ENCODE data around the gene SORD.
A peak's percentile ranks its signal among the peaks of the same experiment; 100 is the strongest.
"Not testable (repeated sequence)": the region's sequence is repeated elsewhere in the genome, so short reads cannot be mapped to it uniquely, and the experiment has no call there.

SORD gene

DNA sequence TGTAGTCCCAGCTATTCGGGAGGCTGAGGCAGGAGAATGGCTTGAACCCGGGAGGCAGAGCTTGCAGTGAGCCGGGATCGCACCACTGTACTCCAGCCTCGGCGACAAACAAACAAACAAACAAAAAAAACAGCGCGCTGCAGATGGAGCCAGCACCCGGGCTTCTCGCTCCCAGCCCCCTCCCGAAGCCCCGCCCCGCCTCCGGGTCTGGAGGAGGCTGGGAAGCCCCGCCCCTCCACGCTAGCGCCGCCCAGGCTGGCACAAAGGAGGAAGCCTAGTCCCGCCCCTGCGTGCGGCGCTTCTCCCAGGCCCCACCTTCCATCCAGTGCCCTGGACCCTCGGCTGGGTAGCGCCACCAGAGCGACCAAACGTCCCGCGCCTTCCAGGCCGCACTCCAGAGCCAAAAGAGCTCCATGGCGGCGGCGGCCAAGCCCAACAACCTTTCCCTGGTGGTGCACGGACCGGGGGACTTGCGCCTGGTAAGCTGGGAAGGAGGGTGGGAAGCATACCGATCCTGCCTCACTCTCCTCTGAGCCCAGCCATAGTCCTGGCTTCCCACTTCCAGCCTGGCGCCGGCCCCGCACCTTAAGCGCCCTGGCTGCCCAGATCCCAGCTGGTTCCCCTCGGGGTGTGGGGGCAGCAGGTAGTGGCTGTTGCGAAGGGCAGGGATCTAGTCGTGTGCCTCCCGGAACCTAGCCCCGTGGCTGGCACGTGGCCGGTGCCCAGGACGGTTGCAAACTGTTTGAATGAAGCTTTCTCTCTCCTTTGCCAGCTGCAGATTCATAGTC, at the start of gene SORD:
Gene SORD (plus strand): TSS at position 325 of the 788 bp plus-strand sequence. CDS start 89 bp downstream, at position 414.
- peak; percentile 97 for DNase-seq

DNA sequence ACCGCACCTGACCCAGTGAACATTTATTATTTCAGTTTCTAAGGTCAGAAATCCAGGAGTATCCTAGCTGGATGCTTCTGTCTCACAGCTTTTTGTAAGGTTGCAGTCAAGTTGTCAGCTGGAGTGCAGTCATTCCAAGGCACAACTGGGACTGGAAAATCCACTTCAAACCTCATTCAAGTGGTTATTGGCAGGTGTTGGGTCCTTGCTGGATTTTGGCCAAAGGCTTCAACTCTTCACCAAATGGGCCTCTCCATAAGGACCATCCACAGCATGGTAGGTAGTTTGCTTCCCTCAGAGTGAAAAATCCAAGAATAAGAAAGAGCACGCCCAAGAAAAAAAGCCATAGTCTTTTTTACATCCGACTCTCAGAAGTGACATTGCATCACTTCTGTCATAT, 46.8 kb upstream of the SORD start:
- DNase-seq, result not testable (repeated sequence)

DNA sequence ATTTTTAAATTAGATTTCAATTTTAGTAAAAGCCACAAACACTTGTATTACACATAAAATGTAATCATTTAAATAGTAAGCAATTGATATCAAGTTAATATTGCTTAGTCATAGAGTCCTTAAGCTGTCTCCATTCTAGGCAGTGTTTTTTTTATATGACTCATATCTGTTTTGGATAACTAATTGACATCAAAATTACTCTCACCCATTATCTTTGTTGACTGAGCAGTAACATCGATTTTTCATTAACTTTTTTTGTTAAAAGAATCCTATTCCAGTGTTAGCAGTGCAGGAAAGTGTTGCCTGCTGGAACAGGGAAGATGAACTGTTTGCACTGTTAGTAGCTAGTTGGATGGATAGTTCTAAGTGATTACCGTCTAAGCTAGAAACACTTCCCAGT, 45.2 kb upstream of the SORD start:
- not testable (repeated sequence) for DNase-seq

DNA sequence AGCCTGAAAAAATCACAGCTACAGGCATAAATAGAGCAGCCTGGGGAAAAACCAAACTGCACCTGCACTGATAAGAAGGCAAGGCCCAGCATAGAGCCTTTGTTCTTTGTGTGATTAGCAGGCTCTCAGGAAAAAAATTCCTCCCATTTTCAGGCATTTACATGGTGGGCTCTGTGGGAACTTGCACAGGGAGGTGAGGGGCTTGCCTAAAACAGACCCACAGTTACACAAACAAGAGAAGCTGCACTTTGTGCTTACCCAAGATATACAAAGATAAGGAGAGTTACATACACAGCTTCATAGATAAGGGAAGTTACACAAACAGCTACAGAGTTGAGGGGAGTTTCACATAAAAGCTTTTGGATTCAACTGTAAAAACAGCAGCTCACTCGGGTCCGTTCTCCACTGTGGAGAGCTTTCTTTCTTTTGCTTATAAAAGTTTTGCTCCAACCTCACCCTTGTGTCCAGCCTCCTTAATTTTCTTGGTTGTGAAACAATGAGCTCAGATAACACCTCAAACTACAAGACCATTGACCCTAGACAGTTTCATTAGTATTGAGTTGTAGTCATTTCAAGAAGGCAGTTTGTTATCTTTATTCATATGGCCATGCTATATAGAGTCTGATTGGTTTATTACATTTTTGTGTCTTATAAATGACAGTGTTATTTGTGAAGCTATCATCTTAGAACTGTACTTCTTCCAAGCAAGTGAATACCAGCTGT, 43.2 kb upstream of the SORD start:
- DNase-seq, result not testable (repeated sequence)

DNA sequence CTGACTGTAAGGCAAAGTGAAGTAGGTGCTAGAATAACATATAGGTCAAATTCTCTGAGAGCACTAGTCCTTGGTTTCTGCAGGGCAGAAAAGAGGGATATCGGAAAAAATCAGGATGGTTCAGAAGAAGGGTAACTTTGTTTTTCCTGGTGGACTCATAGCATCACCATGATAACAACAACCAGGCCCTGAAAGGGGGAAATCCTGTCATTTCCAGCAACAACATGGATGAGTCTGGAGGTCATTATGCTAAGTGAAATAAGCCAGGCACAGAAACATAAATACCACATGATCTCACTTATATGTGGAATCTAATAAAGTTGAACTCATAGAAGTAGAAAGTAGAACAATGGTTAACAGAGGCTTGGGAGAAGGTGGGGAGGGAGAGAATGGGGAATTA, 38.9 kb upstream of the SORD start:
- not testable (repeated sequence) for DNase-seq

DNA sequence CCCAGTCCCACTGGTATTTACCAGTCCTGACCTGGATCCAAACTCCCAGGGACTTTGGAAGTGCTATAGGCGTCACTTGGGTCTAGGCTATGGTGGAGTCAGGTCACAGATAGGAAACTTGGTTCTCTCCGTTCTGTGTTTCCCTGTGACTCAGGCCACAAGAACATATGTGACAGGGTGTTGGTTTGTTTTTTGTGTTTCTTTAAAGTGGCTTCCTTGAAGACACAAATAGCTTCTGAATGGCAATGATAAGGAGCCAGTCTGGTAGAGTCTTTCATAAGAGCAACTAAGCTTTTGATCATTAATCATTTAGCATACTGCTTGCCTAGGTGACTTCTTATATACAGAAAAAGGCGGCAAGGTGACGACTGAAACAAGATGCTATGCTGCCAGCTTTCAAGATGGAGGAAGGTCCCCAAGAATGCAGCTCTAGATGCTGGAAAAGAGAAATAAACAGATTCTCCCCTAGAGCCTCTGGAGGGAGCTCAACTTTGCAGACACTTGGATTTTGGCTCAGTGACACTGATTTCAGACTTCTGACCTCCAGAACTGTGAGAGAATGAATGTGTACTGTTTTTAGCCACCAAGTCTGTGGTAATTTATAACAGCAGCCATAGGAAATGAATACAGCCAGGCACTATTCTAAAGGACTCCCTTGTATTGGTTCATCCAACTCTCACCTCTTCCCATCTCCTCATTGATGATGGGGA, 36.5 kb upstream of the SORD start:
- not testable (repeated sequence) for DNase-seq

DNA sequence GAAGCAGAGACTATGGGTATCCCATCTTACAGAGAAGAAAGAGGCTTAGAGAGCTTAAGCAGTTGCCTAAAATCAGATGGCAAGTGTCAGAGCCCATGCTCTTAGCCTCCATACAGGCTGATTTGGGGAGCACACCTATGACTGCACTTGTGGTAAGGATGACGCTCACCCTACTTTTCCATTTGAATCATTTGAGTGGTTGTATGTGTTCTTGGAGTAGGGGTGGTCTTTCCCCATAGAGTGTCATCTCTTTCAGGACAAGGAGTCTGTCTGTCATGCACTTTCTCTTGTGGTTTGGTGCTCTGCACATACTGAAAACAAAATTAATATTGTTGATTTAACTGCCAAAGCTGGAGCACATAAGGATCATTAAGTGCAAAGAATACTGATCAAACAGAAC, 35.3 kb upstream of the SORD start:
- DNase-seq, result not testable (repeated sequence)

DNA sequence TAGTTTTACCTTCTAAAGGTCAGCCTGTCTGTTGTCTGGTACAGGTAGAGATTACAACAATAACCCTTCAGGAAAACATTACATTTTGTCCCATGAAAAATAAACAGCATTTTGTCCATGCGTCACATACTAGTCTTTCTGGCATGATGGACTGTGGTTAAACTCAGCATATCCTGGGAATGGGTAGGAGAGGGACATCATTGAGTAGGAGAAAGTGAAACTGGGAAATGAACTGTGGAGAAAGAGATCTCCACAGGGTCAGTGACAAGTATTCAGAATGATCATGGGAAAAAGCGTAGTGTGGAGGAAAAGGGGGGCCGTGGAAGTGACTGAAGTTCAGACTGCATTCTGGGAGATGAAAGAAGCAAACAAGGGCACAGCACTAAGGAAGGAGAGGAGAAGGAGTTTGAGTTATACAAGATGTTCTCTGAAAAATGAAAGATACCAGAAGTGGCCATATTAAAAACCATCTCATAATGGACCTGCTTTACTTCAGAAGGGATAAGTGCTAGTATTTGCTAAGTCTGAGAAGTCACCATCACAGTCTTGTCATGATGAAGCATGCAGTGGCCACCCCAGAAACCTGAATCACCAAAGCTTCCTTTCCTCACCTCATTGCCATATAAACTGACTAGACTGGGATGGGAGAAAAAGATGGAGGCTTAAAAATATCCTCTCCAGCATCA, 34.7 kb upstream of the SORD start:
- not testable (repeated sequence) for DNase-seq

DNA sequence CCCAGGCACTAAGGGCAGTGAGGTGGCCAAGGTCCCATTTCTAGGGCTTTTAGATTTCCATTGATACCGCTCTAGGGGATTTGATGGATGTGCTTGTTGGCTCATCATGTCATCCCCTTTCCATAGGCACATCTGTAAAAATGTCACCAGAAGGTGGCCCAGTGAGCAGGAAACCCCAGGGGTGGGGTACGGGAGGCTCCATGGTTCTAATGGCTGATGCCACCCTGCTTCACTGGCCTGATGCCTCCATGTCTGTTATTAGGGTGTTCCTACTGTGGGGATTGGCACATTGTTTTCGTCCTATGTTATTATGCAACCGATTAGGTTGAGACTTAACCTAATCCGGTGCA, 34.1 kb upstream of the SORD start:
- DNase-seq, result not testable (repeated sequence)

DNA sequence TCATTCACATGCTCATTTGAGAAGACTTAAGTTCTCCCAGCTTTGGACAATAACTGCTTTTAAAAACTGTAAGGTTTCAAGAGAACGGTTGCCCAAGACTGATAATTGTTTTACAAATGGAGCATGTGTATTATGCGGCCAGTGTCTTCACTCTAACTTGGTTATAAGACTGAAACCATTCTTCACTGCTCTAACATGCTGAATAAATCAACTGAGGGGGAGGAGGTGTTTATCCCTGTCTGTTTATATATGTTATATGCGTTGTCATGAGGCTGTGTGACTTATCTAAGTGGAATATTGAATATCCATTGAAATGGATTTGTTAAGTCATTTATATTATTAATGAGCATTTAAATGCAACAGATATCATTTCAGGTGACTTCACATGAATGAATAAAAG, 25.4 kb upstream of the SORD start:
- DNase-seq, result not testable (repeated sequence)

DNA sequence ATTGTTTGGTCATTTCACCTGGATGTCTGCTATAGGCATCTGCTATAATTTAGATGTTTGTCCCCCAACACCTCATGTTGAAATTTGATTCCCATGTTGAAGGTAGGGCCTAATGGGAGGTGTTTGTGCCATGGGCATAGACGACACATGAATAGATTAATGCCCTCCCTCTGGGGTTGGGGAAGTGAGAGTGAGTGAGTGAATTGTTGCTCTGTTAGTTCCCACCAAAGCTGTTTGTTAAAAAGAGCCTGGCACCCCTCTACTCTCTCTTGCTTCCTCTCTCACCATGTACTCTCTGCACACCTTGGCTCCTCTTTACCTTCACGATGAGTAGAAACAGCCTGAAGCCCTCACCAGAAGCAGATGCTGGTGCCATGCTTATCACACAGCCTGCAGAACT, 23.9 kb upstream of the SORD start:
- DNase-seq, result no peak

DNA sequence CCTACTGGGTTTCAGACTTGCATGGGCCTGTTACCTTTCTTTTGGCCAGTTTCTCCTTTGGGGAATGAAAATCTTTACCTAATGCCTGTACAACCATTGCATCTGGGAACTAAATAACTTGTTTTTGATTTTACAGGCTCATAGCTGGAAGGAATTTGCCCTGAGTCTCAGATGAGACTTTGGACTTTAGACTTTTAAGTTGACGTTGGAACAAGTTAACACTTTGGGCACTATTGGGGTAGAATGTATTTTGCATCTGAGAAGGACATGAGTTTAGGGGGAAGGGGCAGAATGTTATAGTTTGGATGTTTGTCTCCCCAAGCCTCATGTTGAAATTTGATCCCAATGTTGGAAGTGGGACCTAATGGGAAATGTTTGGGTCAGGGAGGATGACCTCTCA, 21.8 kb upstream of the SORD start:
- not testable (repeated sequence) for DNase-seq

DNA sequence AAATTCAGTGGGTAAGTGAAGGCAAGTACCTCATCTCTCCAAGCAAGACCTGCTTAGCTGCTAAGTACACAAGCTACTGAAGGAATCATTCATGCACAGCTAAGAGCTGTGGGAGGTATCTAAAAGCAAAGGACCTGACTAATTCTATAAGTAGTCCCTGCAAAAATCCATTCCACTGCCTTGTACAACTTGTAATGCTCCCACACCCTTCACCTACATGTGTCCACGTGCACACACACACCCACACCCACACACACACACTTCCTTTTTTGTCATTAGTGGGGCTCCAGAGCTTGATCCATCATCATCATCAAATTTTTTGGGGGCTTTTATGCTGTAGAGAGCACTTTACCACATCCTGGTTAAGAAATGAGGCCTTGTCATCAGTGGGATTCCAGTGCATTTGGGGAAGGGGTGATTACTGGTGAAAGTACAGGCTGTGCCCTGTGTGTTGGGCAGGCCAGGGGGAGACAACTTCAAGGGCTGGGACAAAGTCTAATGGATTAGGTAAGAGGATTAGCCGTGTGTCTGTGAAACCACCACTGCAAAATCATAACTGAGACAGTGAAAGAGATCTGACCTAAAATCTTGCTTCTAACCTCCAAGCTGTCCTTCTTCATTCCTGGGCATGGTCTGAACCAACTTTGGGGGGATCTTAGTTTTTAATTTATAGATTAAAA, 19.1 kb upstream of the SORD start:
- not testable (repeated sequence) for DNase-seq

DNA sequence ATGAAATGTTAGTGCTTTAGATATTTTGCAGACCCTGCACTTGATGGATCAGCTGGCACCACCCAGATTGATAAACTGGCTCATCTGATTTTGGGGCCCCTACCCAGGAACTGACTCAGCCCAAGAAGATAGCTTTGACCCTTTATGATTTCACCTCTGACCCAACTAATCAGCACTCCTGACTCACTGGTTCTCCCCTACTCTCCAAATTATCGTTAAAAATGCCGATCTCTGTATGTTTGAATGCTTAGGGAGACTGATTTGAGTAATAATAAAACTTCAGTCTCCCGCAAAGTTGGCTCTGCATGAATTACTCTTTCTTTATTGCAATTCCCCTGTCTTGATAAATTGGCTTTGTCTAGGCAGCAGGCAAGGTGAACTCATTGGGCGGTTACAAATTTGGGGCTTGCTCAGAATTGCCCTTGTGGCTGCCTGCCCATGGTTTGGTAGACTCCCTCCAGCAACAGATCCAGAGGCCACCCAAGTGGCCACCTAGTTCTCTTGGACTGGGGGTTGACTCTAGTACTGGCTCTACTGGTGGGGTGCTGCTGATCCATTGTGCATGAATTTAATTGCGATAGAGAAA, 18.3 kb upstream of the SORD start:
- DNase-seq, result not testable (repeated sequence)

DNA sequence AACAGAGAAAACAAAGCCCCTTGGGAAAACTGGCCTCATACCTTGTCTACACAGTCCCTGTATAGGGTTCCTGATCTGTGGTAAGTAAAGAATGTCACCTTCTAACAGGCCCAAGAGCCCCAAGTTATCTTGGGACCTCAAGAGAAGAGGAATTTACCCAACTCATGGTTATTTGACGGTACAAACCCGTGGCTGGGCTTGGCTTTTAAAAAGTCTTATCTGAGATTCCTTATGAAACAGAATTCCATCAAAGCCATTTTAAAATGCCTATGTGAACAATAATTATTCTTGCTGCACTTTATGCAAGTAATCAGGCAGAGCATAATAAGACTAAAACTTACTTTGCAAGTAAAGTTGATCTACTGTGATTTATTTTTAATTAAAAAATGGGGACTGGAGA, 13.9 kb upstream of the SORD start:
- DNase-seq, result no peak

DNA sequence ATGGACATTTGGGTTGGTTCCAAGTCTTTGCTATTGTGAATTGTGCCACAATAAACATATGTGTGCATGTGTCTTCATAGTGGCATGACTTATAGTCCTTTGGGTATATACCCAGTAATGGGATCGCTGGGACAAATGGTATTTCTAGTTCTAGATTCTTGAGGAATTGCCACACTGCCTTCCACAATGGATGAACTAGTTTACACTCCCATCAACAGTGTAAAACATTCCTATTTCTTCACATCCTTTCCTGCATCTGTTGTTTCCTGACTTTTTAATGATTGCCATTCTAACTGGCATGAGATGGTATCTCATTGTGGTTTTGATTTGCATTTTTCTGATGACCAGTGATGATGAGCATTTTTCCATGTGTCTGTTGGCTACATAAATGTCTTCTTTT, 7.9 kb upstream of the SORD start:
- not testable (repeated sequence) for DNase-seq

DNA sequence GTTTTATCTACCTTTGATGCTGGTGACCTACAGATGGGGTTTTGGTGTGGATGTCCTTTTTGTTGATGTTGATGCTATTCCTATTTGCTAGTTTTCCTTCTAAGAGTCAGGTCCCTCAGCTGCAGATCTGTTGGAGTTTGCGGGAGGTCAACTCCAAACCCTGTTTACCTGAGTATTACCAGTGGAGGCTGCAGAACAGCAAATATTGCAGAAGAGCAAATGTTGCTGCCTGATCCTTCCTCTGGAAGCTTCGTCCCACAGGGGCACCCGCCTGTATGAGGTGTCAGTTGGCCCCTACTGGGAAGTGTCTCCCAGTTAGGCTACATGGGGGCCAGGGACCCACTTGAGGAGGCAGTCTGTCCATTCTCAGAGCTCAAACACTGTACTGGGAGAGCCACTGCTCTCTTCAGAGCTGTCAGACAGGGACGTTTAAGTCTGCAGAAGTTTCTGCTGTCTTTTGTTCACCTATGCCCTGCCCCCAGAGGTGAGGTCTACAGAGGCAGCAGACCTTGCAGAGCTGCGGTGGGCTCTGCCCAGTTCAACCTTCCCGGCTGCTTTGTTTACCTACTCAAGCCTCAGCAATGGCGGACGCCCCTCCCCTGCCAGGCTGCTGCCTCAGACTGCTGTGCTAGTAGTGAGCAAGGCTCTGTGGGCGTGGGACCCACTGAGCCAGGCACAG, 2.6 kb upstream of the SORD start:
- not testable (repeated sequence) for DNase-seq

DNA sequence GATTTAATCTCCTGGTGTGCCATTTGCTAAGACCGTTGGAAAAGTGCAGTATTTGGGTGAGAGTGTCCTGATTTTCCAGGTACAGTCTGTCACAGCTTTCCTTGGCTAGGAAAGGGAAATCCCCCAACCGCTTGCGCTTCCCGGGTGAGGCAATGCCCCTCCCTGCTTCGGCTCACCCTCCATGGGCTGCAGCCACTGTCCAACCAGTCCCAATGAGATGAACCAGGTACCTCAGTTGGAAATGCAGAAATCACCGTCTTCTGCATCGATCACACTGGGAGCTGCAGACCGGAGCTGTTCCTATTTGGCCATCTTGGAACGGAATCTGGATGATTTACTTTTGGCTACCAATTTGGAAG, 2.1 kb upstream of the SORD start:
- not testable (repeated sequence) for DNase-seq

DNA sequence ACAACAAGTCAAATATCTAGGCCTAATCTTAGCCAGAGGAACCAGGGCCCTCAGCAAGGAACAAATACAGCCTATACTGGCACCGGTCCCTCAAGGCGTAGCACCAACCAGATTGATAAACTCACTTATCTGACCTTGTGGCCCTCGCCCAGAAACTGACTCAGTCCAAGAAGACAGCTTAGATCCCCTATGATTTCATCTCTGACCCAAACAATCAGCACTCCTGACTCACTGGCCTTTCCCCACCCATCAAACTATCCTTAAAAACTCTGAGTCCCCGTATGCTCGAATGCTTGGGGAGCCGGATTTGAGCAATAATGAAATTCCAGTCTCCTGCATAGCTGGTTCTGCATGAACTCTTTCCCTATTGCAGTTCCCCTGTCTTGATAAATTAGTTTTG, 1.6 kb upstream of the SORD start:
- no peak for DNase-seq

DNA sequence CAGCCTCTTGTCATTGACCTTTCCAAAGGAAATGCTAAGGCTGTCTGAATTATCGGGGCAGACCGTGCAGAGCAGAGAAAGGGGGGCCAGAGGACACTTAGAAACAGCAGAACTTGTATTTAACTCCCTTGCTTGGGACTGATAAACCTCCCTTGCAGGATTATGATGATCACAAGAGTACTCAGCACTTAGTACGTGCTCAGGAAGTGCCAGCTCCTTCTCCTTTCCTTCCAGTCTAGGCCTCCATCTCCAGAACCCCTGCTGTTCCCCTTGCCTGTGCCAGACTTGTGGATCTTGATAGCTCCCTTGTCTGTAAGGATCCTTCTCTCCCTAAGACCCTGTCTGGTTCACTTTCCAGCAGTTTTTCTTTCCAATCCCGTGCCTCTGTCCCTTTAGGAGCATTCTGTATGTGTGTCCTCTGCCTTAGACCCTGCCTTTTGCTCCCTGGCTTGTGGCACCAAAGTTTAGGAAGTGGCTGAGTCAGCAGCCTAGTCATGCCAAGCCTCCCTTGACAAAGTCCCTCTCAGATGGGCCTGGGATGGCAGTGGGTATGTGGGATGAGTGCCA, 747 bp downstream of the SORD start:
- DNase-seq, result no peak

DNA sequence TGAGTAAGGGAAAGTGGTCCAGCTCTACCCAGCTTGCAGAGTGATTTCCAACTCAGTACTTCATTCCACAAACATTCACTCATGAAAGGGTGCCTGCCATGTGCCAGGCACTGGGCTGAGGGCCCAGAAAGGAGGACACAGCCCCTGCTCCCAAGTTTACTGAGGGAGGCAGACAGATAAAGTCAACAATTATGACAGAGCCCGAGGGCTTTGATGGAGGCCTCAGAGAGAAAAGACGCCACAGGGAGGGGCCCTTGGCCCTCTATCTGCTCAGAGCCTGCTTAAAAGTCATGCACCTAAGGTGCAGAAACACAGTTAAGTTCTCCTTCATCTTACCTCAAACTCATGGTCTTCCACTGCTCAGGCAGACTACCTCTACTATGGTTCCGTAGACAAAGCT, 1.7 kb downstream of the SORD start:
- not testable (repeated sequence) for DNase-seq

All from stimulated activated CD4-positive, alpha-beta T cell treated with anti-CD3 and anti-CD28 coated beads, Interleukin-12 subunit alpha, Interleukin-12 subunit beta, amount 100 ng/mL, for 4 hours (primary cell).